ENCODE data around the gene EYS.

The EYS gene

GRCh38 chr6:64803470-64804166, 903.4 kb downstream of the EYS start:
- no peaks in the 10 kb centered on the region for H3K79me2 ChIP-seq (ENCODE audit: control insufficient read depth, low read length)

GRCh38 chr6:64792534-64792933, 914.5 kb downstream of the EYS start:
- H3K4me1 ChIP-seq (ENCODE audit: control insufficient read depth, low read length): no peaks in the 10 kb centered on the region
- no peaks in the 10 kb centered on the region for H3K27me3 ChIP-seq (ENCODE audit: control insufficient read depth, low read length)
- TF ChIP-seq CTCF (IDR thresholded peaks at IDR 0.05; ENCODE audit: low read depth, low read length, poor library complexity, severe bottlenecking) (no peak), EZH2phosphoT487 (IDR thresholded peaks at IDR 0.05; ENCODE audit: borderline replicate concordance, low read length) (no peak)
- H4K20me1 ChIP-seq (ENCODE audit: control insufficient read depth, insufficient read depth, low read depth, low read length): no peaks in the 10 kb centered on the region
- H3K9me2 ChIP-seq (replicated peaks; ENCODE audit: control insufficient read depth, low read length): no peaks in the 10 kb centered on the region
- H3K27ac ChIP-seq (ENCODE audit: low read depth, low read length): no peak overlapping the region
- H3K4me2 ChIP-seq (ENCODE audit: low read length): no peak overlapping the region
- H3F3A ChIP-seq (ENCODE audit: control insufficient read depth, insufficient read depth): no peaks in the 10 kb centered on the region
- H3K9me3 ChIP-seq (ENCODE audit: control insufficient read depth, insufficient read depth, low read length): no peaks in the 10 kb centered on the region
- no peak overlapping the region for H3K4me3 ChIP-seq (ENCODE audit: low read length)
- H3K36me3 ChIP-seq (ENCODE audit: control insufficient read depth, low read length): no peaks in the 10 kb centered on the region
- no peaks in the 10 kb centered on the region for H3K79me2 ChIP-seq (ENCODE audit: control insufficient read depth, low read length)

More at GRCh38 chr6:64803470-64804166, 903.4 kb downstream of the EYS start:
- no peaks in the 10 kb centered on the region for H3K9me3 ChIP-seq (ENCODE audit: control insufficient read depth, insufficient read depth, low read length)
- H3K27ac ChIP-seq (ENCODE audit: low read depth, low read length): no peak overlapping the region
- TF ChIP-seq EZH2phosphoT487 (IDR thresholded peaks at IDR 0.05; ENCODE audit: borderline replicate concordance, low read length) (no peak), CTCF (IDR thresholded peaks at IDR 0.05; ENCODE audit: low read depth, low read length, poor library complexity, severe bottlenecking) (no peak)
- no peak overlapping the region for H3K4me2 ChIP-seq (ENCODE audit: low read length)
- H3K4me1 ChIP-seq (ENCODE audit: control insufficient read depth, low read length): no peaks in the 10 kb centered on the region
- H3K27me3 ChIP-seq (ENCODE audit: control insufficient read depth, low read length): no peaks in the 10 kb centered on the region
- no peak overlapping the region for H3K4me3 ChIP-seq (ENCODE audit: low read length)
- H3K9me2 ChIP-seq (replicated peaks; ENCODE audit: control insufficient read depth, low read length): no peaks in the 10 kb centered on the region
- H3F3A ChIP-seq (ENCODE audit: control insufficient read depth, insufficient read depth): no peaks in the 10 kb centered on the region
- no peaks in the 10 kb centered on the region for H3K36me3 ChIP-seq (ENCODE audit: control insufficient read depth, low read length)
- H4K20me1 ChIP-seq (ENCODE audit: control insufficient read depth, insufficient read depth, low read depth, low read length): no peaks in the 10 kb centered on the region

- Histone ChIP-seq H3K9me3 (ENCODE audit: control insufficient read depth, insufficient read depth, low read length) (no peaks in the 10 kb centered on the region), H3K4me2 (ENCODE audit: low read length) (no peak overlapping the region), H3K36me3 (ENCODE audit: control insufficient read depth, low read length) (no peaks in the 10 kb centered on the region), H3K4me3 (ENCODE audit: low read length) (no peak overlapping the region), H4K20me1 (ENCODE audit: control insufficient read depth, insufficient read depth, low read depth, low read length) (no peaks in the 10 kb centered on the region), H3K27ac (ENCODE audit: low read depth, low read length) (no peak overlapping the region), H3K9me2 (replicated peaks; ENCODE audit: control insufficient read depth, low read length) (no peaks in the 10 kb centered on the region), H3F3A (ENCODE audit: control insufficient read depth, insufficient read depth) (no peaks in the 10 kb centered on the region), H3K4me1 (ENCODE audit: control insufficient read depth, low read length) (no peaks in the 10 kb centered on the region), H3K27me3 (ENCODE audit: control insufficient read depth, low read length) (no peaks in the 10 kb centered on the region), H3K79me2 (ENCODE audit: control insufficient read depth, low read length) (no peaks in the 10 kb centered on the region)
- TF ChIP-seq EZH2phosphoT487 (IDR thresholded peaks at IDR 0.05; ENCODE audit: borderline replicate concordance, low read length): no peak
Observed at GRCh38 chr6:64789476-64789875, 917.5 kb downstream of the EYS start.

GRCh38 chr6:64786736-64787135, 920.3 kb downstream of the EYS start:
- Histone ChIP-seq H3K79me2 (ENCODE audit: control insufficient read depth, low read length) (no peaks in the 10 kb centered on the region), H3K4me2 (ENCODE audit: low read length) (no peak overlapping the region), H3K9me2 (replicated peaks; ENCODE audit: control insufficient read depth, low read length) (no peaks in the 10 kb centered on the region), H3K4me3 (ENCODE audit: low read length) (no peak overlapping the region), H3K36me3 (ENCODE audit: control insufficient read depth, low read length) (no peaks in the 10 kb centered on the region), H3K9me3 (ENCODE audit: control insufficient read depth, insufficient read depth, low read length) (no peaks in the 10 kb centered on the region), H3K27me3 (ENCODE audit: control insufficient read depth, low read length) (no peaks in the 10 kb centered on the region), H3F3A (ENCODE audit: control insufficient read depth, insufficient read depth) (no peaks in the 10 kb centered on the region), H3K4me1 (ENCODE audit: control insufficient read depth, low read length) (no peaks in the 10 kb centered on the region), H4K20me1 (ENCODE audit: control insufficient read depth, insufficient read depth, low read depth, low read length) (no peaks in the 10 kb centered on the region), H3K27ac (ENCODE audit: low read depth, low read length) (no peak overlapping the region)
- TF ChIP-seq EZH2phosphoT487 (IDR thresholded peaks at IDR 0.05; ENCODE audit: borderline replicate concordance, low read length) (no peak), CTCF (IDR thresholded peaks at IDR 0.05; ENCODE audit: low read depth, low read length, poor library complexity, severe bottlenecking) (no peak)
